Measurements from ENCODE around the gene NCOA3. TPM values are rescaled to one million over a fixed set of nuclear protein-coding genes. Genes with fewer than 3 reads are reported as not detected.

Gene NCOA3
- total RNA-seq, 1 experiment from 2014 or later, result 23.3 TPM

- no peaks in the 10 kb centered on the region for H3K9me3 Mint-ChIP-seq
- no peak overlapping the region for H3K23ac ChIP-seq (ENCODE audit: insufficient read length, low read depth, low read length)
- H3K79me2 ChIP-seq (ENCODE audit: insufficient read depth, low read length), result no peaks in the 10 kb centered on the region
- H2AFZ ChIP-seq (ENCODE audit: low read length), result no peak overlapping the region
- H3K4ac ChIP-seq (ENCODE audit: low read depth, low read length), result no peak overlapping the region
- no peak overlapping the region for H3T11ph ChIP-seq (ENCODE audit: low read length)
- H3K56ac ChIP-seq (ENCODE audit: insufficient read length, low read depth, low read length), result no peak overlapping the region
- no peaks in the 10 kb centered on the region for H3K23me2 ChIP-seq (ENCODE audit: insufficient read length, low read depth, low read length, poor library complexity, severe bottlenecking)
- H3K18ac ChIP-seq (ENCODE audit: insufficient read length, low read depth, low read length), result no peak overlapping the region
- no peak overlapping the region for H2BK15ac ChIP-seq (ENCODE audit: low read depth, low read length)
- no peak overlapping the region for H4K5ac ChIP-seq (ENCODE audit: insufficient read length, low read depth, low read length)
- no peak overlapping the region for H2AK5ac ChIP-seq (ENCODE audit: insufficient read length, low read length)
- H3K4me3 Mint-ChIP-seq, result no peak overlapping the region
- no peak overlapping the region for H3K27ac Mint-ChIP-seq
- no peaks in the 10 kb centered on the region for H3K27me3 Mint-ChIP-seq (ENCODE audit: low read depth)
- H4K8ac ChIP-seq (replicated peaks; ENCODE audit: insufficient read length, low read depth, low read length), result no peak overlapping the region
- DNase-seq, result no peak
- no peaks in the 10 kb centered on the region for H3K27me3 ChIP-seq (ENCODE audit: insufficient read depth, low read length)
- H4K91ac ChIP-seq (ENCODE audit: insufficient read length, low read depth, low read length), result no peak overlapping the region
- no peak for TF ChIP-seq CTCF (conservative IDR thresholded peaks at IDR 0.05)
- H2BK12ac ChIP-seq (ENCODE audit: insufficient read length, low read depth, low read length), result no peak overlapping the region
- H2BK20ac ChIP-seq (ENCODE audit: low read depth, low read length, poor library complexity, severe bottlenecking), result no peak overlapping the region
- peaks cover 0 to 4% (median 1%) of the 10 kb centered on the region in 3 experiments; a peak in 1 of 7 replicates for H3K36me3 Mint-ChIP-seq (ENCODE audit: insufficient read depth in 1 of 3, low read depth in 3 of 3)
- no peak overlapping the region for H3K27ac ChIP-seq (ENCODE audit: insufficient read length, low read depth, low read length)
- no peak overlapping the region for H2BK120ac ChIP-seq (ENCODE audit: low read depth, low read length, poor library complexity, severe bottlenecking)
- H3K4me2 ChIP-seq (ENCODE audit: insufficient read depth, insufficient read length, low read length), result no peak overlapping the region
- H3K9ac ChIP-seq (ENCODE audit: extremely low read depth, insufficient read length, low read length), result no peak overlapping the region
- no CpG with 5 or more reads among the region's 5 CpGs for WGBS (ENCODE audit: extremely low coverage, insufficient read length, low lambda C conversion rate)
- peaks cover 12 to 13% of the 10 kb centered on the region in 2 experiments for H3K4me1 Mint-ChIP-seq
- no peaks in the 10 kb centered on the region for H4K20me1 ChIP-seq (ENCODE audit: control insufficient read depth, insufficient read depth, insufficient read length)
- no peaks in the 10 kb centered on the region for H3K9me3 ChIP-seq (ENCODE audit: control insufficient read depth, low read depth, low read length)
- no peak overlapping the region for H3K14ac ChIP-seq (ENCODE audit: insufficient read depth, low read length)
- no peak overlapping the region for H2BK5ac ChIP-seq (ENCODE audit: insufficient read length, low read length)
- H3K79me1 ChIP-seq (ENCODE audit: insufficient read depth, low read depth, low read length, poor library complexity, severe bottlenecking), result no peaks in the 10 kb centered on the region
- H3K4me1 ChIP-seq (ENCODE audit: insufficient read depth, low read length), result no peaks in the 10 kb centered on the region
Measured at GRCh38 chr20:47703748-47704147, 202.1 kb downstream of the NCOA3 start.

All from H9 (cell line).